ENCODE results near the gene ATP1A3. TPM values are rescaled to one million over a fixed set of nuclear protein-coding genes. Genes with fewer than 3 reads are reported as not detected.
"Not testable (repeated sequence)": the region's sequence is repeated elsewhere in the genome, so short reads cannot be mapped to it uniquely, and the experiment has no call there.

The ATP1A3 gene
- 3.8 TPM for polyA plus RNA-seq (2013, experiment 1 of 2)
- 2.3 TPM for polyA plus RNA-seq (2013, experiment 2 of 2)

DNA sequence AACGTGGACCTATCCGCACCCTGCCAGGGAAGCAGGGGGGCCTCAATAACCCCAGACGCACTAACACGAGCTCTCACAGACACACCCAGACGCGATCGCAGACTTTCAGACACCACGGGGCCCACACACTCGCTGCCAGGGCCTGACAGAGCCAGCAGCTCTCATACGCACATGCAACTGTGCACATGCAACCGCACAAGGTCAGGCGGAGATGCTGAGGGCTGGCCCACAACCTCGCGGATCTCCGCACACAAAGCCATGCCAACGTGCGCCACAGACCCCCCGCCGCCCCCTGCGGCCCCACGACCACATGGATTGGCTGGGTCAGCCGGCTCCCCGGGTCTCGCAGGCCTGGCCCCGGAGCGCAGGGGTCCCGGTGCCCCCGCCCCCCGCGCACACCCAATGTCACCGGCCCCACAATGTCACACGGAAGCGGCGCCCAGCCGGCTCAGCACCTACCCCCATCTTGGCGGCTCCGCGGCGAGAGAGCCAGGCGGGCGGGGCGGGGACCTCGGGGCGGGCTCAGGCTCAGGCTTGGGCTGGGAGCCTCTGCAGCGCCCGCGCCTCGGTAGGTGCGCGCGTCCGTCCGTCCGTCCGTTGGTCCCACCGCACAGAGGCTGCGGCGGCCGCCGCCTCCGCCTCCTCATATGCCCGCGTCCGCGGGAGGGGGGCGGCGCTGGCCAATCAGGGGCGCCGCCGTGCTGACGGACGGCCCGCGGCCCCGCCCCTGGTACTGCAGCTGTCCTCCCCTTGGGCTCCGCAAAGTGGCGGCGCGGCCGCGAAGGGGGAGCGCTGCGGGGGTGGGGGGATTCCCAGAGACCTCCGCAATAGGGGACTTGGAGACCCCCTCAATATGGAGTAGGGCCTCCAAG is at the start of gene ATP1A3:
Gene ATP1A3, minus strand, starts transcription at position 619 of the 872 bp plus-strand sequence. Its CDS starts 154 bp downstream, at position 465.
- WGBS, 2 experiments (ENCODE audit: insufficient coverage in 2 of 2), result 3% methylated on average over 56 to 72 of the region's 84 CpGs
- Histone ChIP-seq H3K27ac (ENCODE audit: low read depth, low read length, severe bottlenecking) (no peak within 1 kb of the TSS), H3K4me3 (ENCODE audit: extremely low read depth, insufficient read depth, low read length, poor library complexity, severe bottlenecking) (peak within 1 kb of the TSS; percentile 36), H3K4me1 (ENCODE audit: control insufficient read depth, insufficient read depth, low read length, poor library complexity, severe bottlenecking) (peaks cover 12% of the 10 kb centered on the region), H3K36me3 (ENCODE audit: control insufficient read depth, insufficient read depth, low read length) (no peaks in the 10 kb centered on the region), H3K9me3 (ENCODE audit: control insufficient read depth, low read length) (no peaks in the 10 kb centered on the region)

DNA sequence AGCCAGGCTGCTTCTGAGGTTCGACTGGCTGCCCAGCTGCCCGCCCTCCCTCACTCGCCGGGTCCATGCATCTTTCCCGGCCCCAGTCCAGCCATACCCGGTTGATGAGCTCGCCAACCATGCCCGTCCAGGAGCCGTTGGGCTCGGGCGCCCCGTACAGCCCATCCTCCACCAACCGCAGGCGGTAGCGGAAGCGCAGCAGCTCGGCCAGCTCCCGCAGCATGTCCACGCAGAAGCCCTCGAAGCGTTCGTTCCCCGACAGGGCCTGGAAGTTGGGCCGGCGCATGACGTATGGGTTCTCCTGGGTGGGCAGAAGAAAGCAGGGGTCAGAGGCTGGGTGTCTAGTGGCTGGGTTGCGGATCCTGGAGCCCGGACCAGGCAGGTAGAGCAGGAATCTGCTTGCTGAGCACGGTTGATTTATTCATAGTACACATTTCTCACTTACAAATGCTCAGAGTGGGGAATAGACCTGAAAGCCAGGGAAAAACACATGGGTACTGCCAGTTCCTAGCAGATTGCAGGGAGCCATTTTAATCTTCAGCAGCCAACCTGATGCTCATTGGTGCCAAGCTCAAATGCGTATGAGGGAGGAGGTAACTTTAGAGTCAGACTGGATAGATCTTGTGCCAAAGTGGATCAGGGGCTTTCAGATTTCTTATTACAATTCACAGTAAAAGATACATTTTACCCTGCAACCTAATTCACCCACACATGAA is 48.6 kb upstream of the ATP1A3 start:
- 95 to 96% methylated on average over 22 to 27 of the region's 30 CpGs for WGBS, 2 experiments (ENCODE audit: insufficient coverage in 2 of 2)
- no peak overlapping the region for H3K27ac ChIP-seq (ENCODE audit: low read depth, low read length, severe bottlenecking)
- peaks cover 3% of the 10 kb centered on the region for H3K36me3 ChIP-seq (ENCODE audit: control insufficient read depth, insufficient read depth, low read length)
- no peak overlapping the region for H3K4me3 ChIP-seq (ENCODE audit: extremely low read depth, insufficient read depth, low read length, poor library complexity, severe bottlenecking)
- no peaks in the 10 kb centered on the region for H3K4me1 ChIP-seq (ENCODE audit: control insufficient read depth, insufficient read depth, low read length, poor library complexity, severe bottlenecking)
- H3K9me3 ChIP-seq (ENCODE audit: control insufficient read depth, low read length), result no peaks in the 10 kb centered on the region

GRCh38 chr19:42040491-42040890 is 46.5 kb upstream of the ATP1A3 start:
- WGBS, 2 experiments (ENCODE audit: insufficient coverage in 2 of 2), result 90 to 98% methylated on average over 5 to 8 of the region's 9 CpGs

GRCh38 chr19:42040031-42040430 is 46.0 kb upstream of the ATP1A3 start:
- H3K27ac ChIP-seq (ENCODE audit: low read depth, low read length, severe bottlenecking), result no peak overlapping the region
- H3K36me3 ChIP-seq (ENCODE audit: control insufficient read depth, insufficient read depth, low read length), result peaks cover 6% of the 10 kb centered on the region
- no peaks in the 10 kb centered on the region for H3K4me1 ChIP-seq (ENCODE audit: control insufficient read depth, insufficient read depth, low read length, poor library complexity, severe bottlenecking)
- H3K9me3 ChIP-seq (ENCODE audit: control insufficient read depth, low read length), result no peaks in the 10 kb centered on the region
- no peak overlapping the region for H3K4me3 ChIP-seq (ENCODE audit: extremely low read depth, insufficient read depth, low read length, poor library complexity, severe bottlenecking)

More at GRCh38 chr19:42040491-42040890, 46.5 kb upstream of the ATP1A3 start:
- not testable (repeated sequence) for H3K36me3 ChIP-seq (ENCODE audit: control insufficient read depth, insufficient read depth, low read length); H3K9me3 ChIP-seq (ENCODE audit: control insufficient read depth, low read length); H3K4me1 ChIP-seq (ENCODE audit: control insufficient read depth, insufficient read depth, low read length, poor library complexity, severe bottlenecking); H3K4me3 ChIP-seq (ENCODE audit: extremely low read depth, insufficient read depth, low read length, poor library complexity, severe bottlenecking); H3K27ac ChIP-seq (ENCODE audit: low read depth, low read length, severe bottlenecking)

DNA sequence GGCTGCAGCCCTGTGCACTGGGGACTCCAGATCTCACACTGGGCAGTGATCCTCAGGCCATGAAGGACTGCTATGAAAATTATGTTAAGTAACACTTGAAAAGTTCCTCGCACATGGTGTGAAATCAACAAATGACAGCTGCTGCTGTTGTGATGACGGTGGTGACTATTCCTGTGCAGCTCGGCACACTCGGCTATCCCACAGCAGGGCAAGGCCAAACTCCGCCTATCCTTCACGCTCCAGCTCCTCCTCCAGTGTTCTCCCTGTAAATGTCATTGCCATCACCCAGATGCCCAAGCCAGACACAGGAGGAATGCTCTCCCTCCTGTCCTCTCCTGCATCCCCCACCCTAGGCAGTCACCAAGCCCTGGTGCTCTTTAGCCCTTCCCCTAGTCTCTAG is 44.6 kb upstream of the ATP1A3 start:
- H3K27ac ChIP-seq (ENCODE audit: low read depth, low read length, severe bottlenecking), result no peak overlapping the region
- H3K4me3 ChIP-seq (ENCODE audit: extremely low read depth, insufficient read depth, low read length, poor library complexity, severe bottlenecking), result no peak overlapping the region
- H3K4me1 ChIP-seq (ENCODE audit: control insufficient read depth, insufficient read depth, low read length, poor library complexity, severe bottlenecking), result peaks cover 2% of the 10 kb centered on the region
- 93 to 95% methylated on average over 5 to 6 of the region's 6 CpGs for WGBS, 2 experiments (ENCODE audit: insufficient coverage in 2 of 2)
- H3K36me3 ChIP-seq (ENCODE audit: control insufficient read depth, insufficient read depth, low read length), result peaks cover 6% of the 10 kb centered on the region
- H3K9me3 ChIP-seq (ENCODE audit: control insufficient read depth, low read length), result no peaks in the 10 kb centered on the region

DNA sequence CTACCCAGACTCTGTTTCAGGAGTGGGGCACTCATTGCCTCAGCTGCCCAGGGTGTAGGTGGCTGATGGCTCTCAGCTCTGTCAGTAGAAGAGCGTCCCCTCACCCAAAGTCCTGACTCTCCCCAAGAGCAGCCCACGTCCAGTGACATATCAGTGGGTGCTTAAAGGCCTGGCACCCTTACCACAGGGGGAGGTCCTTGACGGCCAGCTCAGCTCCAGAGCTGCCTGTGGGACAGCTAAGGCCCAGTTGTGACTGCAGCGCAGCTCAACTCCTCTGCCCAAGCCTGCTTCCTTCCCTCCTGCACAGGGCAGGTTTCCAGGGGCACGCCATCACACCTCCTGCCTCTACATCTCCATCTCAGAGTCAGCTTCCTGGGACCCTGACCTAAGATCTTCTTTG is 43.6 kb upstream of the ATP1A3 start:
- no peak overlapping the region for H3K27ac ChIP-seq (ENCODE audit: low read depth, low read length, severe bottlenecking)
- peaks cover 6% of the 10 kb centered on the region for H3K36me3 ChIP-seq (ENCODE audit: control insufficient read depth, insufficient read depth, low read length)
- H3K9me3 ChIP-seq (ENCODE audit: control insufficient read depth, low read length), result no peaks in the 10 kb centered on the region
- WGBS, 2 experiments (ENCODE audit: insufficient coverage in 2 of 2), result 86 to 91% methylated on average over 4 to 5 of the region's 5 CpGs
- H3K4me3 ChIP-seq (ENCODE audit: extremely low read depth, insufficient read depth, low read length, poor library complexity, severe bottlenecking), result no peak overlapping the region
- H3K4me1 ChIP-seq (ENCODE audit: control insufficient read depth, insufficient read depth, low read length, poor library complexity, severe bottlenecking), result peaks cover 2% of the 10 kb centered on the region

DNA sequence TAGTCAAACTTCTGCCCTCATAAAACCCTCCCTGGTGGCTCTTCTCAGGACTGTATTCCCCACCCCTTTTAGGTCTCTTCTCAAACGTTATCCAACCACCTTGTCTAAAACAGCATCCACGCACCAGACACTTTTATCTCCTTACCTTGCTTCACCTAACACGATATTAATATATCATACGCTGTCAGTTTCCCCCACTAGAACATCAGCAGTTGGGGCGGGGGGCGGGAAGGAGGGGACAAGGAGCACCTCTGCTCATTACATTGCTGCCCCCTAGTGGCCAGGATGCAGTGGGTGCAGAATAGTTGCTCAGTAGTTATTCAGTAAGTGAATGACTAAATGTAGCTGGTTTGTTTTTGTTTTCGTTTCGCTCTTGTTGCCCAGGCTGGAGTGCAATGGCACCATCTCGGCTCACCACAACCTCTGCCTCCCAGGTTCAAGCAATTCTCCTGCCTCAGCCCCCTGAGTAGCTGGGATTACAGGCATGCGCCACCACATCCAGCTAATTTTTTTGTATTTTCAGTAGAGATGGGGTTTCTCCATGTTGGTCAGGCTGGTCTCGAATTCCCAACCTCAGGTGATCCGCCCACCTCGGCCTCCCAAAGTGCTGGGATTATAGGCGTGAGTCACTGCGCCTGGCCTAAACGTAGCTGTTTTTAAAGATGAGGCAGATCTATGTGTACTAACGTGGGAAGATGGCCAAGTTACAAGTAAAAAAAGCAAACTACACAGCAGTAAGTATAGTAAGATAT is 40.8 kb upstream of the ATP1A3 start:
- H3K4me3 ChIP-seq (ENCODE audit: extremely low read depth, insufficient read depth, low read length, poor library complexity, severe bottlenecking); H3K36me3 ChIP-seq (ENCODE audit: control insufficient read depth, insufficient read depth, low read length); H3K27ac ChIP-seq (ENCODE audit: low read depth, low read length, severe bottlenecking); H3K4me1 ChIP-seq (ENCODE audit: control insufficient read depth, insufficient read depth, low read length, poor library complexity, severe bottlenecking); H3K9me3 ChIP-seq (ENCODE audit: control insufficient read depth, low read length): not testable (repeated sequence)
- WGBS, 2 experiments (ENCODE audit: insufficient coverage in 2 of 2), result 54 to 64% methylated on average over 8 to 15 of the region's 17 CpGs

DNA sequence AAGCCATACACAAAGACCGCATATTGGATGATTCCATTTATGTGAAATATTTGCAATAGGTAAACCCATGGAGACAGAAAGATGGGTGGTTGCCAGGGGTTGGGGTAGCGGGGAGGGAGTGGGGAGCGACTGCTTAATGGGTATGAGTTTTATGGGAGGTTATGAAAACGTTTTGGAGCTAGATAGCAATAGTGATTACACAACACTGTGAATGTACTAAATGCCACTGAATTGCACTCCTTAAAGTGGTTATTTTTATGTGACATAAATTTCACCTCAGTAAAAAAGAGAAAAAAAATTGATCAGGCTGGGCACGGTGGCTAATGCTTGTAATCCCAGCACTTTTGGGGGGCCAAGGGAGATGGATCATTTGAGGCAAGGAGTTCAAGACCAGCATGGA is 39.4 kb upstream of the ATP1A3 start:
- Histone ChIP-seq H3K4me3 (ENCODE audit: extremely low read depth, insufficient read depth, low read length, poor library complexity, severe bottlenecking) (no peak overlapping the region), H3K36me3 (ENCODE audit: control insufficient read depth, insufficient read depth, low read length) (peaks cover 3% of the 10 kb centered on the region), H3K27ac (ENCODE audit: low read depth, low read length, severe bottlenecking) (no peak overlapping the region), H3K4me1 (ENCODE audit: control insufficient read depth, insufficient read depth, low read length, poor library complexity, severe bottlenecking) (peaks cover 2% of the 10 kb centered on the region), H3K9me3 (ENCODE audit: control insufficient read depth, low read length) (no peaks in the 10 kb centered on the region)
- 93 to 98% methylated on average over 4 of the region's 5 CpGs for WGBS, 2 experiments (ENCODE audit: insufficient coverage in 2 of 2)

- Histone ChIP-seq H3K4me1 (ENCODE audit: control insufficient read depth, insufficient read depth, low read length, poor library complexity, severe bottlenecking) (peaks cover 2% of the 10 kb centered on the region), H3K4me3 (ENCODE audit: extremely low read depth, insufficient read depth, low read length, poor library complexity, severe bottlenecking) (no peak overlapping the region), H3K27ac (ENCODE audit: low read depth, low read length, severe bottlenecking) (no peak overlapping the region), H3K36me3 (ENCODE audit: control insufficient read depth, insufficient read depth, low read length) (peaks cover 3% of the 10 kb centered on the region), H3K9me3 (ENCODE audit: control insufficient read depth, low read length) (no peaks in the 10 kb centered on the region)
- 49 to 71% methylated on average over 4 to 5 of the region's 5 CpGs for WGBS, 2 experiments (ENCODE audit: insufficient coverage in 2 of 2)
These were observed 38.4 kb upstream of the ATP1A3 start for GRCh38 chr19:42032431-42032830.

- Histone ChIP-seq H3K4me3 (ENCODE audit: extremely low read depth, insufficient read depth, low read length, poor library complexity, severe bottlenecking) (no peak overlapping the region), H3K9me3 (ENCODE audit: control insufficient read depth, low read length) (no peaks in the 10 kb centered on the region), H3K27ac (ENCODE audit: low read depth, low read length, severe bottlenecking) (no peak overlapping the region), H3K36me3 (ENCODE audit: control insufficient read depth, insufficient read depth, low read length) (no peaks in the 10 kb centered on the region), H3K4me1 (ENCODE audit: control insufficient read depth, insufficient read depth, low read length, poor library complexity, severe bottlenecking) (peaks cover 2% of the 10 kb centered on the region)
- WGBS, 2 experiments (ENCODE audit: insufficient coverage in 2 of 2), result 87 to 95% methylated on average over 6 of the region's 7 CpGs
These were observed 36.8 kb upstream of the ATP1A3 start for GRCh38 chr19:42030645-42031440.
